GM12878 (cell line): ENCODE measurements around the gene GABBR2. TPM values are rescaled to one million over a fixed set of nuclear protein-coding genes. Genes with fewer than 3 reads are reported as not detected.

ENCODE experiments used
- ATAC-seq: fragments of 200-7000 bp; cut with Tn5 transposase; 3 replicates; pipeline ENCODE4 v1.9.1; 2020; ENCODE audit warnings: mild to moderate bottlenecking, moderate library complexity
- BruUV-seq: library from RNA; stranded (reverse); fragments of 400-500 nt; replicated peaks from 2 replicates; lab custom pipeline; 2021; lab: Mats Ljungman, UMichigan
- CTCF ChIA-PET: fragments of 300-600 bp; sonication (Branson Sonifier 250); formaldehyde crosslinking; extraction: SDS; loops from one replicate; lab custom pipeline; 2021; ENCODE audit warnings: inconsistent platforms; lab: Yijun Ruan, JAX
- POLR2A ChIA-PET: fragments of 350-600 bp; formaldehyde crosslinking; extraction: SDS; loops from one replicate; lab custom pipeline; 2021; ENCODE audit warnings: inconsistent platforms; lab: Charles Lee
- RAD21 ChIA-PET: fragments of 300-600 bp; sonication (Branson Sonifier 250); formaldehyde crosslinking; loops from one replicate; lab custom pipeline; 2023; ENCODE audit warnings: antibody characterized with exemption; ENCODE audit not compliant: unreplicated experiment; lab: Charles Lee
- SMC1A ChIA-PET: fragments of 300-600 bp; sonication (Branson Sonifier 250); formaldehyde crosslinking; loops from one replicate; lab custom pipeline; 2023; ENCODE audit not compliant: unreplicated experiment, uncharacterized antibody; lab: Charles Lee
- DNase-seq: peaks from one replicate; pipeline ENCODE4 v3.0.0-alpha.2; 2011; ENCODE audit warnings: low read depth, low spot score
- FAIRE-seq: peaks from 3 replicates; lab custom pipeline; 2011; peaks lifted over from hg19 to GRCh38; lab: Jason Lieb, UNC
- H2AFZ ChIP-seq: 2 replicates; pipeline ENCODE4 v1.6.0; 2011; ENCODE audit warnings: low read depth, low read length, control low read depth; ENCODE audit not compliant: control insufficient read depth
- H3K27ac ChIP-seq: 2 replicates; pipeline ENCODE4 v1.5.1; 2011; ENCODE audit warnings: control low read depth; ENCODE audit not compliant: control insufficient read depth, insufficient read depth
- H3K27me3 ChIP-seq, 2 experiments: replicated peaks in 1 of 2; 2 replicates each; pipeline versions ENCODE4 v1.6.0 to v1.6.1; 2011; ENCODE audit warnings: low read length in 1 of 2; ENCODE audit not compliant: control insufficient read depth in 2 of 2, insufficient read depth in 2 of 2
- H3K36me3 ChIP-seq, 2 experiments: 2 replicates each; pipeline ENCODE4 v1.5.1; 2011; ENCODE audit warnings: low read length in 1 of 2; ENCODE audit not compliant: control insufficient read depth in 2 of 2, insufficient read depth in 2 of 2
- H3K4me1 ChIP-seq: 2 replicates; pipeline ENCODE4 v1.6.1; 2011; ENCODE audit warnings: mild to moderate bottlenecking, low read length, moderate library complexity, mixed read lengths; ENCODE audit not compliant: control insufficient read depth, insufficient read depth
- H3K4me2 ChIP-seq: 2 replicates; pipeline ENCODE4 v1.6.0; 2011; ENCODE audit warnings: control low read depth; ENCODE audit not compliant: control insufficient read depth, insufficient read depth
- H3K4me3 ChIP-seq: fragments of 200-600 bp; sonication (generic); 2 replicates; pipeline ENCODE4 v1.5.1; 2016
- H3K79me2 ChIP-seq: 2 replicates; pipeline ENCODE4 v1.6.0; 2011; ENCODE audit warnings: low read length; ENCODE audit not compliant: control insufficient read depth, insufficient read depth
- H3K9ac ChIP-seq: 2 replicates; pipeline ENCODE4 v1.8.0; 2011; ENCODE audit warnings: low read length, control low read depth, mixed read lengths; ENCODE audit not compliant: control insufficient read depth, insufficient read depth
- H3K9me3 ChIP-seq: replicated peaks from 3 replicates; pipeline ENCODE4 v1.5.1; 2011; ENCODE audit warnings: mild to moderate bottlenecking, low read length; ENCODE audit not compliant: control insufficient read depth, insufficient read depth
- H4K20me1 ChIP-seq: 2 replicates; pipeline ENCODE4 v1.6.0; 2011; ENCODE audit not compliant: control insufficient read depth, insufficient read depth
- BRCA1 ChIP-seq: IDR thresholded peaks from 2 replicates; pipeline ENCODE4 v1.6.1; 2011; ENCODE audit warnings: low read depth, low read length, improper control_type of control experiment
- ESRRA ChIP-seq: IDR thresholded peaks from 2 replicates; pipeline ENCODE4 v1.6.1; 2012; ENCODE audit warnings: mild to moderate bottlenecking, low read length, improper control_type of control experiment
- GATAD2B ChIP-seq: fragments of 450-650 bp; conservative IDR thresholded peaks from 2 replicates; pipeline ENCODE4 v1.6.1; 2017; ENCODE audit warnings: low read depth, mild to moderate bottlenecking, moderate library complexity
- IRF3 ChIP-seq: fragments of 450-650 bp; IDR thresholded peaks from 2 replicates; pipeline ENCODE4 v1.6.1; 2014; ENCODE audit warnings: mild to moderate bottlenecking
- KAT2A ChIP-seq: conservative IDR thresholded peaks from 2 replicates; pipeline ENCODE4 v1.6.1; 2011; ENCODE audit warnings: low read depth, low read length; ENCODE audit not compliant: control insufficient read depth
- KDM1A ChIP-seq: fragments of 200-600 bp; sonication (generic); IDR thresholded peaks from 2 replicates; pipeline ENCODE4 v1.6.1; 2016; ENCODE audit warnings: borderline replicate concordance
- NFIC ChIP-seq: IDR thresholded peaks from 2 replicates; pipeline ENCODE4 v1.6.1; 2012; ENCODE audit warnings: low read depth, mild to moderate bottlenecking, inconsistent platforms, low read length, moderate library complexity
- NFYB ChIP-seq: IDR thresholded peaks from 2 replicates; pipeline ENCODE4 v1.6.1; 2011; ENCODE audit warnings: low read depth, mild to moderate bottlenecking, low read length, improper control_type of control experiment, moderate library complexity; ENCODE audit not compliant: insufficient read depth
- NKRF ChIP-seq: fragments of 450-650 bp; conservative IDR thresholded peaks from 2 replicates; pipeline ENCODE4 v1.6.1; 2017; ENCODE audit warnings: mild to moderate bottlenecking, moderate library complexity
- NR2C1 ChIP-seq: fragments of 450-650 bp; IDR thresholded peaks from 2 replicates; pipeline ENCODE4 v1.6.1; 2017; ENCODE audit warnings: antibody characterized with exemption, mild to moderate bottlenecking, moderate library complexity
- NRF1 ChIP-seq: conservative IDR thresholded peaks from 2 replicates; pipeline ENCODE4 v1.6.1; 2011; ENCODE audit warnings: mild to moderate bottlenecking, low read depth, low read length, improper control_type of control experiment
- PAX5 ChIP-seq: IDR thresholded peaks from 2 replicates; pipeline ENCODE4 v1.6.1; 2011; ENCODE audit warnings: low read depth, low read length, borderline replicate concordance
- RELA ChIP-seq: fragments of 450-650 bp; IDR thresholded peaks from 2 replicates; pipeline ENCODE4 v1.8.0; 2014; ENCODE audit warnings: borderline replicate concordance; ENCODE audit not compliant: partially characterized antibody
- SP1 ChIP-seq: IDR thresholded peaks from one replicate; pipeline ENCODE4 v1.6.1; 2011; ENCODE audit warnings: low read depth, low read length
- TBL1XR1 ChIP-seq: IDR thresholded peaks from 2 replicates; pipeline ENCODE4 v1.6.1; 2012; ENCODE audit warnings: low read depth, low read length, improper control_type of control experiment
- TCF12 ChIP-seq: IDR thresholded peaks from 2 replicates; pipeline ENCODE4 v1.6.1; 2011; ENCODE audit warnings: low read depth, mild to moderate bottlenecking, low read length
- WGBS: methylation state at CpG from one replicate; pipeline ENCODE4 v1.1.6; 2016; ENCODE audit warnings: low lambda C conversion rate; ENCODE audit not compliant: insufficient replicate concordance, insufficient coverage; ENCODE audit errors: missing lambda C conversion rate; 5-methylcytosine and 5-hydroxymethylcytosine counted together
- in situ Hi-C: fragments of 300-500 bp; cut with MboI; formaldehyde crosslinking; loops from 9 replicates; pipeline ENCODE4 v1.14.3; 2018; ENCODE audit warnings: mixed read lengths
- intact Hi-C: fragments of 100-400 bp; cut with micrococcal nuclease; formaldehyde crosslinking; loops from one replicate; pipeline ENCODE4 v1.14.2; 2022; ENCODE audit not compliant: unreplicated experiment
- polyA plus RNA-seq, 11 experiments: library from polyadenylated mRNA; depleted of rRNA in 4 of 11; unstranded in 6 of 11; stranded (reverse) in 5 of 11; fragments of >200 nt; fragmentation: Nextera tagmentation in 4 of 11; fragmentation: Illumina TruSeq in 1 of 11; extraction: Ambion mirVana in 4 of 11; extraction: Trizol in 1 of 11; gene quantifications; 1 replicate in 1 of 11; 2 replicates in 10 of 11; pipeline versions ENCODE4 v1.2.1 to v1.2.3, GENCODE V29; 2011 to 2016; ENCODE audit warnings: inconsistent platforms in 2 of 11, missing spikeins in 2 of 11, low read depth in 1 of 11
- total RNA-seq, 4 experiments: library from RNA; depleted of rRNA in 3 of 4; stranded (reverse); fragments of >200 nt in 3 of 4; fragmentation: Illumina TruSeq in 1 of 4; extraction: Trizol in 1 of 4; gene quantifications; 2 replicates each; pipeline versions ENCODE4 v1.2.1 to v1.2.3, GENCODE V29; 2013 to 2021

Gene GABBR2
- total and polyA plus RNA-seq, 10 of the 15 experiments (the other 5 are each of a cell fraction or from before 2014, with no cell fraction given), result 0.02 to 2.2 (median 0.06) TPM; not detected in 2

- Histone ChIP-seq H3K9me3 (no peaks in the 10 kb centered on the region), H3K79me2 (no peaks in the 10 kb centered on the region), H2AFZ (no peak overlapping the region), H4K20me1 (no peaks in the 10 kb centered on the region), H3K9ac (no peak overlapping the region), H3K4me3 (no peak overlapping the region), H3K27me3 (no peaks in the 10 kb centered on the region; a peak in 1 of 4 replicates), H3K4me2 (no peak overlapping the region), H3K27ac (no peak overlapping the region), H3K4me1 (no peaks in the 10 kb centered on the region), H3K36me3 (no peaks in the 10 kb centered on the region)
- SMC1A ChIA-PET, result no interaction called here
- FAIRE-seq, result no peak
- 13% methylated on average over 4 of the region's 4 CpGs for WGBS
- intact Hi-C loops, result no loop called here
- CTCF ChIA-PET, result no interaction called here
- no TSS peak for BruUV-seq
- POLR2A ChIA-PET, result no interaction called here
- DNase-seq, result no peak
- TF ChIP-seq PAX5, result no peak
- TF ChIP-seq NFYB, result 0 out of 2 replicates have a peak, but pooled peaks have one; percentile 17
- RAD21 ChIA-PET, result no interaction called here
- in situ Hi-C loops, result no loop called here
- ATAC-seq, result no peak
Observed at GRCh38 chr9:98285446-98285845, 423.3 kb downstream of the GABBR2 start.

- no peak overlapping the region for H3K9ac ChIP-seq
- ChIA-PET SMC1A (interaction anchor here (1.0 kb wide), 1 partner anchor 11 kb away, joined by 3 read pairs; no protein-coding TSS in a partner anchor), POLR2A (no interaction called here), RAD21 (interaction anchor here (0.6 kb wide), 1 partner anchor 252 kb away, joined by 3 read pairs; no protein-coding TSS in a partner anchor), CTCF (no interaction called here)
- in situ Hi-C loops (no loop called here), intact Hi-C loops (no loop called here)
- H3K4me2 ChIP-seq, result no peak overlapping the region
- H4K20me1 ChIP-seq, result no peaks in the 10 kb centered on the region
- no peak overlapping the region for H3K4me3 ChIP-seq
- no peak for ATAC-seq
- H3K79me2 ChIP-seq, result no peaks in the 10 kb centered on the region
- no peak overlapping the region for H2AFZ ChIP-seq
- no peaks in the 10 kb centered on the region; a peak in 2 of 4 replicates for H3K27me3 ChIP-seq
- 5% methylated on average over 3 of the region's 3 CpGs for WGBS
- FAIRE-seq, result no peak
- BruUV-seq, result no TSS peak
- H3K9me3 ChIP-seq, result no peaks in the 10 kb centered on the region
- H3K36me3 ChIP-seq, result no peaks in the 10 kb centered on the region
- no peak for DNase-seq
- no peaks in the 10 kb centered on the region for H3K4me1 ChIP-seq
- no peak overlapping the region for H3K27ac ChIP-seq
- TF ChIP-seq NRF1 (no peak), NKRF (no peak), IRF3 (no peak), RELA (no peak), NR2C1 (no peak), NFIC (no peak), GATAD2B (no peak), KDM1A (no peak), SP1 (no peak), ESRRA (no peak), BRCA1 (no peak), TBL1XR1 (no peak), TCF12 (no peak), KAT2A (no peak)
Observed at GRCh38 chr9:98284754-98285153, 424.0 kb downstream of the GABBR2 start.
